ENCODE measurements around the gene RENBP.

DNA sequence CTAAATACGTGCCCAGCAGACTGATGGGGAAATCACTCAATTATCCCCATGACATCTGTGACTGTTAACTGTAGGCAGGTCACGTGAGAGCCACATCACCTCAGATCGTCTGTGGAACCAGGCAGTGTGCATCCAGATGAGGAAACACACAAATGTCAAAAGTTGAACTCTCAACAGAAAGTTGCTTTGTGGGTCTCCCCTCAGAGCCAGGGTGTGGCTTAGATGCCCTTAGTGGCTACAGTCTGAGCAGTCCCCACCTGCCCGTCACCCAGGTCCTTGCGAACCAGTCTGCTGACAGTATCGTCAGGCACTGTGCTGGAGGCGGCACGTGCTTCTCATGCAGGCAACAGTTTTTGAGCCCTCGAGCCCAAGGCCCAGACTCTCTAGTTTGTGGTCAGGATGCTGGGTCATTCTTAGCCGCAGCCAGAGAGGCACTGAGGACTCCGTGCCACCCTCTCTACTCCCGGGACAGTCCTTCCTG, 38.9 kb upstream of the RENBP start:
- TF ChIP-seq FOXP2 (optimal IDR thresholded peaks at IDR 0.05; ENCODE audit: borderline replicate concordance, extremely low read depth, extremely low read length, insufficient read depth) = no peak
- TF ChIP-seq SIN3A (IDR thresholded peaks at IDR 0.05; ENCODE audit: borderline replicate concordance, insufficient read depth, low read length) = no peak
- TF ChIP-seq, protein P1, sequence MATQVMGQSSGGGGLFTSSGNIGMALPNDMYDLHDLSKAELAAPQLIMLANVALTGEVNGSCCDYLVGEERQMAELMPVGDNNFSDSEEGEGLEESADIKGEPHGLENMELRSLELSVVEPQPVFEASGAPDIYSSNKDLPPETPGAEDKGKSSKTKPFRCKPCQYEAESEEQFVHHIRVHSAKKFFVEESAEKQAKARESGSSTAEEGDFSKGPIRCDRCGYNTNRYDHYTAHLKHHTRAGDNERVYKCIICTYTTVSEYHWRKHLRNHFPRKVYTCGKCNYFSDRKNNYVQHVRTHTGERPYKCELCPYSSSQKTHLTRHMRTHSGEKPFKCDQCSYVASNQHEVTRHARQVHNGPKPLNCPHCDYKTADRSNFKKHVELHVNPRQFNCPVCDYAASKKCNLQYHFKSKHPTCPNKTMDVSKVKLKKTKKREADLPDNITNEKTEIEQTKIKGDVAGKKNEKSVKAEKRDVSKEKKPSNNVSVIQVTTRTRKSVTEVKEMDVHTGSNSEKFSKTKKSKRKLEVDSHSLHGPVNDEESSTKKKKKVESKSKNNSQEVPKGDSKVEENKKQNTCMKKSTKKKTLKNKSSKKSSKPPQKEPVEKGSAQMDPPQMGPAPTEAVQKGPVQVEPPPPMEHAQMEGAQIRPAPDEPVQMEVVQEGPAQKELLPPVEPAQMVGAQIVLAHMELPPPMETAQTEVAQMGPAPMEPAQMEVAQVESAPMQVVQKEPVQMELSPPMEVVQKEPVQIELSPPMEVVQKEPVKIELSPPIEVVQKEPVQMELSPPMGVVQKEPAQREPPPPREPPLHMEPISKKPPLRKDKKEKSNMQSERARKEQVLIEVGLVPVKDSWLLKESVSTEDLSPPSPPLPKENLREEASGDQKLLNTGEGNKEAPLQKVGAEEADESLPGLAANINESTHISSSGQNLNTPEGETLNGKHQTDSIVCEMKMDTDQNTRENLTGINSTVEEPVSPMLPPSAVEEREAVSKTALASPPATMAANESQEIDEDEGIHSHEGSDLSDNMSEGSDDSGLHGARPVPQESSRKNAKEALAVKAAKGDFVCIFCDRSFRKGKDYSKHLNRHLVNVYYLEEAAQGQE (IDR thresholded peaks at IDR 0.05; ENCODE audit: insufficient read depth in 1 of 2, low read depth in 2 of 2, low read length in 2 of 2) = no peak
- TF ChIP-seq TAF1 (IDR thresholded peaks at IDR 0.05; ENCODE audit: borderline replicate concordance, insufficient read depth, low read length) = no peak
- no peak for TF ChIP-seq POLR2AphosphoS5 (IDR thresholded peaks at IDR 0.05; ENCODE audit: low read depth, low read length)

Measured in PFSK-1 (cell line).